Measurements from ENCODE around the gene NOB1. TPM values are rescaled to one million over a fixed set of nuclear protein-coding genes. Genes with fewer than 3 reads are reported as not detected.
A peak's percentile ranks its signal among the peaks of the same experiment; 100 is the strongest.

NOB1 gene
- total and polyA plus RNA-seq, 4 donors = 23.0 to 43.1 (median 32.7) TPM

DNA sequence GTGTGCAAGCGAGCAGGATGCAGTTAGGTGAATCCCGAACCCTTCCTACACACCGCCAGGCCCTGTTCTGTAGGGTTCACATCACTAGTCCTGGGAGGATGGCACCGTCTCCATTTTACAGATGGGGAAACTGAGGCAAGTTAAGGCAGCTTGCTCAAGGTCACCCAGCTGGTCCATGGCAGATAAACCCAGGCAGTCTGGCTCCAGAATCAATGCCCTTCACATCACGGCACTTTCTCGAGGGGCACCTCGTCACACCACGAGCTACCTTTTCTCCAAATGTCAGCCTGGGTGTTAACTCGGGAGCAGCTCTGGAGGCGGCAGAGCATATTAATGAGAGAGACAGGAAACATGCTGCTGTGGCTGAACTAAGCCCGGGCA is 9.5 kb downstream of the NOB1 start:
- DNase-seq (no peak), ATAC-seq (ENCODE audit: insufficient read depth, low FRiP score) (no peak)
- 92 to 96% methylated on average over 11 of the region's 11 CpGs for WGBS, 2 donors

DNA sequence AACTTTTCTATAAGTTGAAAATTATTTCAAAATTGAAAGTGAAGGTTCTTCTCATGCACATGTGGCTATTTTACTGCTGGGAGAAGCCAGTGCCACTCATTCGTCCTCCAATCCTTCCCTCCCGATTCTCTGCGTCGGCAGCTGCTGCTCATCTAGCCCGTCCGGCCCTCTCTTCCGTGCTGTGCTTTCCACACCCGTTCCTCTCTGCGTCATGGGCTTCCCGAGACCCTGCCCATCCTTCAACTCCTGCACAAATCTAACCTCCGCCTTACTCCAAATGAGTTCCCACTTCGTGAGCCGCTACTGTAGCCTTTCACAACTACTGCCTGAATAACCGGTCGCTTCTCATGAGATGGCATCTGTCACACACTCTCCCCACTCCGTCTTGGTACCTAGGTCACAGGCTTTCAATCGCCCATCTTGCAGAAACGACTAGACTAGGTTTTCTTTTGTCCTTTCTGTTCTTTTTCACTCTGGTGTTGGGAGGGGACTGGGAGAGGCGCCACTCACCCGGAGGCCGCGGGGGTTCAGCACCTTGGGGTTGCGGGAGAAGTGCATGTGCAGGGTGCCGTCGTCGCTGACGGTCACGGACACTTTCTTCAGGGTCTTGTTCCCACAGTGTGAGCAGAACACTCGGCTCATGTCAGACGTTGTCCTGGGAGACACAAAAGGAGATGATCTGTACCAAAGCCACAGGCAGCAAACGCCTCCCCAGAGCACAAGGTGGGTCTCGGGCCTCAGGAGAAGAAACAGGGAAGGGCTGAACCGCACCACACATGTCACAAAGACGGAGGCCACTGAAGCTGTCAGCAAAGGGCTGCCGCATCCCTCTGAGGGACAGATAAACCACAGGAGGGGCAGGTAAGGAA is 10.1 kb downstream of the NOB1 start:
- Histone ChIP-seq H3K4me3 (no peak overlapping the region), H3K9me3 (ENCODE audit: control insufficient read depth in 4 of 4, insufficient read depth in 3 of 4, low read length in 3 of 4) (no peaks in the 10 kb centered on the region), H3K27ac (ENCODE audit: low read depth in 1 of 2, low read length in 1 of 2) (no peak overlapping the region), H3K9ac (ENCODE audit: insufficient read depth in 1 of 2, low read length in 2 of 2) (no peak overlapping the region), H3K36me3 (ENCODE audit: control insufficient read depth in 4 of 4, insufficient read depth in 4 of 4, low read length in 4 of 4) (peaks cover 33 to 60% (median 53%) of the 10 kb centered on the region in 4 donors), H3K4me1 (ENCODE audit: control insufficient read depth in 5 of 5, insufficient read depth in 5 of 5, low read length in 5 of 5) (no peaks in the 10 kb centered on the region), H3K27me3 (ENCODE audit: control insufficient read depth in 3 of 3, insufficient read depth in 3 of 3, low read length in 2 of 3) (no peaks in the 10 kb centered on the region)
- WGBS, 2 donors = 96% methylated on average over 35 of the region's 35 CpGs
- DNase-seq (no peak), ATAC-seq (ENCODE audit: insufficient read depth, low FRiP score) (no peak)
- TF ChIP-seq, protein P1, sequence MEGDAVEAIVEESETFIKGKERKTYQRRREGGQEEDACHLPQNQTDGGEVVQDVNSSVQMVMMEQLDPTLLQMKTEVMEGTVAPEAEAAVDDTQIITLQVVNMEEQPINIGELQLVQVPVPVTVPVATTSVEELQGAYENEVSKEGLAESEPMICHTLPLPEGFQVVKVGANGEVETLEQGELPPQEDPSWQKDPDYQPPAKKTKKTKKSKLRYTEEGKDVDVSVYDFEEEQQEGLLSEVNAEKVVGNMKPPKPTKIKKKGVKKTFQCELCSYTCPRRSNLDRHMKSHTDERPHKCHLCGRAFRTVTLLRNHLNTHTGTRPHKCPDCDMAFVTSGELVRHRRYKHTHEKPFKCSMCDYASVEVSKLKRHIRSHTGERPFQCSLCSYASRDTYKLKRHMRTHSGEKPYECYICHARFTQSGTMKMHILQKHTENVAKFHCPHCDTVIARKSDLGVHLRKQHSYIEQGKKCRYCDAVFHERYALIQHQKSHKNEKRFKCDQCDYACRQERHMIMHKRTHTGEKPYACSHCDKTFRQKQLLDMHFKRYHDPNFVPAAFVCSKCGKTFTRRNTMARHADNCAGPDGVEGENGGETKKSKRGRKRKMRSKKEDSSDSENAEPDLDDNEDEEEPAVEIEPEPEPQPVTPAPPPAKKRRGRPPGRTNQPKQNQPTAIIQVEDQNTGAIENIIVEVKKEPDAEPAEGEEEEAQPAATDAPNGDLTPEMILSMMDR (IDR thresholded peaks at IDR 0.05; ENCODE audit: control extremely low read depth, extremely low read depth) = no peak

More for the DNA sequence above, 9.5 kb downstream of the NOB1 start:
- Histone ChIP-seq H3K36me3 (ENCODE audit: control insufficient read depth in 4 of 4, insufficient read depth in 4 of 4, low read length in 4 of 4) (peaks cover 33 to 57% (median 54%) of the 10 kb centered on the region in 4 donors), H3K4me3 (no peak overlapping the region), H3K9me3 (ENCODE audit: control insufficient read depth in 4 of 4, insufficient read depth in 3 of 4, low read length in 3 of 4) (no peaks in the 10 kb centered on the region), H3K27ac (ENCODE audit: low read depth in 1 of 2, low read length in 1 of 2) (no peak overlapping the region), H3K4me1 (ENCODE audit: control insufficient read depth in 5 of 5, insufficient read depth in 5 of 5, low read length in 5 of 5) (no peaks in the 10 kb centered on the region), H3K9ac (ENCODE audit: insufficient read depth in 1 of 2, low read length in 2 of 2) (no peak overlapping the region), H3K27me3 (ENCODE audit: control insufficient read depth in 3 of 3, insufficient read depth in 3 of 3, low read length in 2 of 3) (no peaks in the 10 kb centered on the region)
- TF ChIP-seq, protein P1 (IDR thresholded peaks at IDR 0.05; ENCODE audit: control extremely low read depth, extremely low read depth) = no peak

DNA sequence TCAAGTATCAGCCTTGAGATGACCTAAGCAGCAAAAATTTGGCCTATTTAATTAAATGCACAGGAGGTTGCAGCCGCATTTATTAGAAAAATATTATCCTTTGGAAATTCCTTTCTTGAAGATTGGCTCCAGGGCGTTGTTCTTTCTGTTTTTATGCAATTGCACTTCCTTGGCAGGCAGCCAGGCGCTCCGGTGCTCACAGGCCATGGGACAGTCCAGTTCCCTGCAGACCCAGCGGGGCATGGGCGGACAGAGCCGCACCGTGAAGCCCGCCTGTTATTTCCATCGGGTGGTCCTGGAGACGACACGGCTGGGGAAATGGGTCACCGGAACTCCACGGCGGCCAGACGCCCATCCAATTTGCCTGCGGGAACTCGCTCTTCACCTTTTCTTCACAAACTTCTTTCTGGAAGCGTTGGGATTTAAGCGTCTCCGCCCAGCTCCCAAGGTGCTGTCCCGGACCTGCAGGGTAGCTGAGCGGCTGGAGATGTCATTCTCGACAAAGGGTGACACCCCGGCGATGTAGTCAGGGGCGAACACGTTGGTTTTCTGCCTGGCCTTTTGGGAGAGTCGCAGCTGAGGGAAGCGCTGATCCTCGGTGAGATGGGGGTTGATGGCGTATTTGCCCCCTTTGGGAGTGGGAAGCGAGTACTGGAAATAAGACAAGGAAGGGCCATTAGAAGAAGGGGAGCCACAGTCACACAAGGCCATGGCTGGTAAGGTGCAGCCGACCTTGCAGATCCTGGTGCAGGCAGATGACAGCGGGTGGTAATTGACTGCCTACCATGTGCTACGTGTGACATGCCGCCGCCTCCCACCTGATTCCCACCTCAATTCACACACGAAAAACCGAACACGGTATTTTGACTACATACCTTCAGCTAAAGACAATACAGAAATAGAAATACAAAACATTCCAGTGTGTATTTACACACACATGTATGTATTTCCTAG is 12.5 kb downstream of the NOB1 start:
- Histone ChIP-seq H3K9ac (ENCODE audit: insufficient read depth in 1 of 2, low read length in 2 of 2) (no peak overlapping the region), H3K4me1 (ENCODE audit: control insufficient read depth in 5 of 5, insufficient read depth in 5 of 5, low read length in 5 of 5) (peaks cover 0 to 2% (median 0%) of the 10 kb centered on the region in 5 donors), H3K27me3 (ENCODE audit: control insufficient read depth in 3 of 3, insufficient read depth in 3 of 3, low read length in 2 of 3) (no peaks in the 10 kb centered on the region), H3K27ac (ENCODE audit: low read depth in 1 of 2, low read length in 1 of 2) (no peak overlapping the region), H3K36me3 (ENCODE audit: control insufficient read depth in 4 of 4, insufficient read depth in 4 of 4, low read length in 4 of 4) (peaks cover 22 to 39% (median 39%) of the 10 kb centered on the region in 4 donors), H3K9me3 (ENCODE audit: control insufficient read depth in 4 of 4, insufficient read depth in 3 of 4, low read length in 3 of 4) (no peaks in the 10 kb centered on the region), H3K4me3 (no peak overlapping the region)
- DNase-seq = peak in 2 of 3 donors; percentile 22 to 46
- no peak for ATAC-seq (ENCODE audit: insufficient read depth, low FRiP score)
- 80 to 81% methylated on average over 41 of the region's 41 CpGs for whole genome bisulfite sequencing, 2 donors
- TF ChIP-seq, protein P1 (IDR thresholded peaks at IDR 0.05; ENCODE audit: control extremely low read depth, extremely low read depth) = no peak

Data from lung (tissue), 12 donors.